Measurements from ENCODE around the gene BCL2L1. TPM values are rescaled to one million over a fixed set of nuclear protein-coding genes. Genes with fewer than 3 reads are reported as not detected.
A peak's percentile ranks its signal among the peaks of the same experiment; 100 is the strongest.

BCL2L1 gene
- polyA plus RNA-seq, 1 donor: 29.8 TPM

DNA sequence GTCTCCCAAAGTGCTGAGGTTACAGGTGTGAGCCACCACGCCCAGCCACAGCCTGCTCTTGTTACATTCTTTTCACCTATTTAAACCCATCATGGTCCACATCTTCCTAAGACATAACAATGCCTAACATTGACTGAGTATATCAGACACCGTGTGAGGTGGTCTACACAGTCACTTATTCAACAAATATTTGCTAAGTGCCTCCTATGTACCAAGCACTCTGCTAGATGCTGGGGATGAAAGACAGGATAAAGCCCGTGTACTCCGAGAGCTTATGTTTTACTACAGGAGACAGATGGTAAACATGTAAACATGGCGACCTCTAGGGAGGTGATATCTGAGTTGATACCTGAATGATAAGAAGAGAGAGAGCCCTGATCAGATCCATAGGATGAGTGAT is 12.7 kb downstream of the BCL2L1 start:
- no peak for DNase-seq (ENCODE audit: low read depth)

DNA sequence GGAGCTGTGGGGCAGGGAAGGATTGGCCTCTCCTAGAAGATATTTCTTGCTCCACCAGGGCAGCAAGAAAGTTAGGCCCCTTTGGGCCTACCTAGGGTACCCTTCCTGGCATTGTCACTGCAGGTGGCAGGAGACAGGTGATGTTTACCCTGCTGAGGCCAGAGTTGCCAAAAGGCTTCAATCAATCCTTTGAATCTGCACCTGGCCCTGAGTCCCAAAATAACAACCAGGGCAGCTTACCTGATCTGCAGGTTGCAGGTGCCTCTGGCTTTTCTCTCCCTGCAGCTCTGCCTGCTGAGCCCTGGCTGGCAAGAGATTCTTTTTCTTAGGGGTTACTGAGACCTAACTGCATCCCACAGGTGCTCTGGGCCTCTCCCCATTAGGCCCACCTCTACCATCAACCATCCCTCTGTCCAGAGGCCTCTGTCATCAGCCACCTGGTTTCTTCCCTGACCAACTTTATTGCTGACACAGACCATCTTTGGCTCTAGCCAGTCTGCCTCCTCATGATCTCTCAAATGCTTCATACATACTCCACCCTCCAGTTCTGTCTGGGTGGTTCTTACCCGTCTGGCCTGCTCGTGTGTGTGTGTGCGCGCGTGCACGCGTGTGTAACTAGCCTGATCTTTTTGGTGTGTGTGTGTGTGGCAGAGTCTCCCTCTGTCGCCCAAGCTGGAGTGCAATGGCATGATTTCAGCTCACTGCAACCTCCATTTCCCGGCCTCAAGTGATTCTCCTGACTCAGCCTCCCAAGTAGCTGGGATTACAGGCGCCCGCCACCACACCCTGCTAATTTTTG is 13.7 kb downstream of the BCL2L1 start:
- no peak for DNase-seq (ENCODE audit: low read depth)

DNA sequence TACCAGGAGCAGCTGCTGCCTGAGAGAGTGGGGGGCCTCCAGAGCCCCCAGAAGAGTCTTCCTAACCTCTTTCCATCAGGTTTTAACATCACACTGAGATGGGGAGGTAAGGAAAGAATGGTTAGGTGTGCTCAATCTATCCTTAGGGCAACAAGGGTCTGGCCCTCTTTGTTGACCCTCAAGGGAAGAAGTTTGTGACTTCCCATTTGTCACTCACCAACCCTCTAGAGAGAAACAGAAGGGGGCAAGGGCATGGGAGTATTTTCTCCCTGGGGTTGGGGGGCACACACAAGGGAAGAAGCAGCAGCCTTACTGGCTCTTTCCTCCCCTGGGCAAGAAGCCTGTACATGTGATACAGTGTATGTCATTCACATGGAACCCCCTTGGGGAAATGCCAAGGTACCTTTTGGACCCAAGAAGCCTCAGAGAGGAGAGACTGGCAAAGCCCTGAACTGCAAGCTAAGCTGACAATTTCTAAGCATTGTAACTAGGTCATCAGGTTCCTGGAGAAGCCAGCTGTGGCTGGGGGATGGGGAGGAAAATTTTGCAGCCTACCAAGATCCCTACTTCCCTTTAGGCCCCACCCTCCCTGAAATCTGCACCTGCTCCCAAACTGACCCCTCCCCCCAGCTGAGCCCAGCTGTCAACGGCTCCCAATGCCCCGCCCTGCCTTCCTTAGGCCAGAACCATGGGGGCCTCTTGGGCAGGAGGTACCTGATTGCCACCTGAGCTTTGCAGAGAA is 14.5 kb downstream of the BCL2L1 start:
- no peak for DNase-seq (ENCODE audit: low read depth)

DNA sequence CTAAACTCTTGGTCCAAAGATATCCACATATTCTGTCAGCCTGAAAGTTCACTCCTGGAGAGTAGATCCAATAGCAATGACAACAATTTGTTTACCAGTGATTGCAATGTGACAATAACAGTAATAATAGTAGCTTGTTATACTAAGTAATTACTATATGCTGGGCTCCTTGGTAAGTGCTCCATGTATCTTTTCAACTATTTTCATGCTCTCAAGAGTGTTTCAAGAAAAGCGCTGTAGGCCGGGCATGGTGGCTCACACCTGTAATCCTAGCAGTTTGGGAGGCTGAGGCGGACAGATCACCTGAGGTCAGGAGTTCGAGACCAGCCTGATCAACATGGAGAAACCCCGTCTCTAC is 15.4 kb downstream of the BCL2L1 start:
- DNase-seq (ENCODE audit: low read depth): no peak

DNA sequence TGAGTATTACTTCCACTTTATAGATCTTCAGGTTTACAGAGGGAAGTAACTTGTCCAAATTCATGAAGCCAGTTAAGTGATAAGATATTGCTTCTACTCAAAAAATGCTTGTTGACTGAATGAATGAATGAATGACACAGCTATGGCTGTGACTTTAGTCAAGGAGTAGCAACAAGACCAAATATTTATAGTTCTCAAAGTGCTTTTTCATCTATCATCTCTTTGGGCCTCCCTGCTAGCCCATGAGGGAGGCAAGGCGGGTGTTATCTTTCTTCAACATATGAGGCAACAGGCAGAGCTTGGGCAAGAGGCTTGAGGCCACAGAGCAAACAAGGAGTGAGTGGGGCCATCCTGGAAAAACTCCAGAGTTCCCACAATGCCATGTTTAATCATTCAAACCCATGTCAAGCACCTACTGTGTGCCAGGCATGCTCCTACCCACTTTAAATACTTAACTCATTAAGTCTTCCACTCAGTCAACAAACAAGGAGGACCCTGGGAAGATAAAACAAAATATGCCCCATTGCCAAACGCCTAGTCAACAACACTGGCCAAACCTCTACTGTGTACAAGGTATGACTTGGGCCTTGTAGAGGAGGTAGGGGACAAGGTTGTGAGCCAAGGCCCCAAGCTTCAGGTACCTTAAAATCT is 15.9 kb downstream of the BCL2L1 start:
- no peak for DNase-seq (ENCODE audit: low read depth)

DNA sequence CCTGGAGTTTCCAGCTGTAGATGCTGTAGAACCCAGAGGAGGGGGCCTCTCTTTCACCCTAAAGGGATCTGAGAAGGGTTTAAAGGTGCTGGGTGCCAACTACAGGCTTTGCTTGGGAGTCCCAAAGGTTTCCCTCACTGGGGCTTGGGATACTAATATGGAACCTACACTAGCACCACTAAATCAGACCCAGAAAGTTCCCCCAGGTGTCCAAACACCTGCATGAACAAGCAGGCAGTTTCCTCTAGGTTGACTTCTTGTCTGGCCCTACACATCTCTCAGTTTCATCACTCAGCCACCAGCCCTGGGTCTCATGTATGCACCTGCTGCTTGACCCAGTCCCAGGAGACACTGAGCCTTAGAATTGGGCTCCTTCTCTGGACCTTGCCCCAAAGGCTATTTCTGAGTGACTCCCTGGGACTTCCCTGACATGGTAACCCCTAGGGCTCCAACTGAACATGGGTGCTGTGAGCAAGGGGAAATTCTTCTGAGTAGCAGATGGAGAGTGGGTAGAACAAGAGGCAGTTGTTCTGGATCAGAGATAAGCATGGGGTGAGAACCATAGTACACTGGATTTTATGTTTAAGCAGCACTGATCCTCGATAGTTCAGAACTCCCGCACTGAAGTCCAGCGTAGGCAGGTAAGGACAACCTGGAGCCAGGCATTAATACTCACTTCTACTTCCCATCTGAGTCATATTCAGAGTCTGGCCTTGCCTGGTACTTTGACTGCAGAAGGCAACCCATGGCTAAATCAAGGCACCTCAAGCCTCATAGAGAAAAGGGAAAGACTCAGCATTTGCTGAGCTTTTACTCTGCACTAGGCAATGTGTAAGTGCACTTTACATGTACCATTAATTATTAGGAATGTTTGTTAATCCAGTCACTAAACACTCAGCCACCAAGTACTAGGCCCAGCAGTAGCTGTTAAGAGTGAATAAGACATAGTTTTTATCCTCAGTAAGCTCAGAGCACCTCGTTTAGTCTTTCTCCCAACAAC is 16.8 kb downstream of the BCL2L1 start:
- DNase-seq (ENCODE audit: low read depth): no peak

DNA sequence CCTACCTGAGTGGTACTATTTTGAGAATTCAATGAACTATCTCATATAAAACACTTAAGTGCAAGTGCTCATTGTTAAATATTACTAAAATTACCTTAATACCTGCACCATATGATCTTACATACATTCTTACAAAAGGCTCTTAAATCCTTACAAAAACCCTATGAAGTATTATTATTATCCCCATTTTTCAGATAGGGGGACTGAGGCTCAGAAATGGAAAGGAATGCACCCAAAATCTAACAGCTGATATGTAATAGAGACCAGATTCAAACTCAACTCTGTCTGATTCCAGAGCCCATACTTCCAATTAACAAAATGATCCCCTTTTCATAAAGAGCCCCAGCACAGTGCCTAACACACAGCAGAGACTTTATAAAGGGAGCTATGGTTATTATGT is 17.5 kb downstream of the BCL2L1 start:
- DNase-seq (ENCODE audit: low read depth): no peak

DNA sequence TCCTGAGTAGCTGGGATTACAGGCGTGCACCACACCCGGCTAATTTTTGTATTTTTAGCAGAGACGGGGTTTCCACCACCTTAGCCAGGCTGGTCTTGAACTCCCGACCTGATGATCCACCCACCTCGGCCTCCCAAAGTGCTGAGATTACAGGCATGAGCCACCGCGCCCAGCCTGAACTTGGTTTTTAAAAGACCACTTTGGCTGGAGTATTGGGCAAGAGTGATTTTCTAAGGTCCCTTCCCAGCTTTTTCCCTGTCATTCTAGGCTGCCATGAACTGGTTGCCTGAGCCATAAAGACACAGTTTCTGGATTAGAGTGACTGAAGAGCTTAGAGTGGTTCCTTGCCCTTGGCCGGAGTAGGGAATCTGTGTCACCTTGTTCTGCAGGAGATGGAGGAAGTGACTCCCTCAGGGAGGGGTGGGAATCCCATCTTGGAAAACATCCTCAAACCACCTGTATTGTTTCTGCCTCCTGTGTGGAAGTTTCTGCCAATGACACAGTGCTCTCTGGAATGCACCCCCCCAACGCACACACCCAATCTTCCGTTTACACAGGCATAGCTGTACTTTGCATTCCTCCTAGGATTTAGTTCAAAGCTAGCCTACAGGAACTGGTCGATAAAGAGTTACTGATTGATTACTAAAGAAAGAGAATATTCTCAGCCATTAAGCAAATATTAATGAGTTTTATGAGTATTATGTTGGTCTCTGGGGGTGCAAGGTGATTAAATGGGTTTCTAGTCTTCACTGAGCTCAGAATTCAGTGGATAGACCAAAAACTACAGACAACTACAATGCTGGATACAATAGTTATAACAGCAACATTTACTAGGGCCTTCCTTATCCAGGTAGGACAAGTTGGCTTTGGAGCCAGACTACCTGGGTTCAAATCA is 18.2 kb downstream of the BCL2L1 start:
- no peak for DNase-seq (ENCODE audit: low read depth)

DNA sequence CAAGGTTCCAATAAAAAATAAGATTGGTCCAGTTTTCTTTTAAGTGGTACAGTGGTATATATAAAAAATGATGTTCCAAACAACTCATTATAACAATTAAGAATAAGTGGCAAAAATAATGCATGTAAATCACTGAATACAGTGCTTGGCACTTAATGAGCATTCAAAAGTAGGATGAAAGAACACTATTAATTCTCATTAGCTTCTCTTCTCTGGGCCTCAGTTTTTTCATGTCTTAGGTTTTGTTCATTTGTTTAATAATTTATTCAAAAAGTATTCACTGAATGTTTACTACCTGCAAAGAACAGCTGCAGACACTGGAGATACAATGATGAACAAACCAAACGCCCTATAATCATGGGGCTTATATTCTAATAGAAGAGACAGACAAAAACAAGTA is 21.1 kb downstream of the BCL2L1 start:
- no peak for DNase-seq (ENCODE audit: low read depth)

DNA sequence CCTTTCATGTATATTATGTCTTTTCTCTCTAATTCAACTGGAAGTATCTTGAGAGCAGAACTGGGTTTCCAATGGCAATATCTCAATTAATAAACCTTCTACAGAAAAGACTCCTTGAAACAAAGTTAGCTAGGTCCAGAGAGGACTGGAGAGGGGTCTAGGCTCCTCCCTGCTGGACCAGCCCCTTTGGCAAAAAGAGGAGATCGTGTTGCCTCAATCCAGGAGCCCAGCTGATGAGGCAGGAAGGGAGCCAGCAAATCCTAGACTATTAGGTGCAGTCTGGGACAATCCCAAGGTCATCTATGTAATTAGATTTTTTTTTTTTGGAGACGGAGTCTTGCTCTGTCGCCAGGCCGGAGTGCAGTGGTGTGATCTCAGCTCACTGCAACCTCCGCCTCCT is 21.9 kb downstream of the BCL2L1 start:
- DNase-seq (ENCODE audit: low read depth): no peak

DNA sequence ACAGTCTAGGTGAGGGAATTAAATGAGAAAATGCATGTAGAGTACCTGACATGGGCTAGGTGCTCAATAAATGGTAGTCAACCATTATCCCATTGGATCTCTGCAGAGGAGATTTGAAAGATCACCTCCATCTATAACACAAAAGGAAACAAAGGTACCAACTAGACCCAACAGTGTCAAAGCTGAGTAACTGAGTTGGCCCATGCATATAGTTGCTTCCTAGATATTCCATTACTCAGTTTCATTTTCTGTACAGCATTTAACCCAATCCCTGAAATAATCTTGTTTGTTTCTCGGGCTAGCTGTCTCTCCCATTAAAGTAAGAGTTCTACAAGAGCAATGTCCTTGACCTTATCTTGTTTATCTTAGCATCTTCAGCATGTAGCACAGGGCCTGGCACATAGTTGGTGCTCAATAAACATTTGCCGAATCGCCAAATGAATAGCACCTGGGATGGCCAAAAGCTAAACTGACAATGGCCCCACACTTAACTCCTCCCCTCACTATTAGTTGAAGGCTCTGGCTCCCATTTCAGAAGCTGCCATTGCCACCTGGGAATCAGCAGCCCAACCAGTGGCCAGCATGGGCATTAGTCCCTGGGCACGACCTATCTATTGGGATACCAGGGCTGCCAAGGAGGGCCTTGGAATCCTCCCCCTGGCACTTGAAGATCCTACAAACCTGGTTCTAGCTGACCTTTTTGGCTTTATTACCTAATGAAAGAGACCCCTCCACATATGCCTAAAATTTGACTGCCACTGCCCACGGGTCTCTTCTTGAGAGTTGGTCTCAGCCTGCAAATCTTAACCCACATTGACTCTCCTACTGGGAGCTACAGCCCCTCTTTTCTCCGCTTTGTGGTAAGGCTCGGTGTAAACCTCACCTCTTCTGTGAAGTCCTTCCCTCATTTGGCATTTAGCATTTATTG is 22.6 kb downstream of the BCL2L1 start:
- DNase-seq (ENCODE audit: low read depth): no peak

DNA sequence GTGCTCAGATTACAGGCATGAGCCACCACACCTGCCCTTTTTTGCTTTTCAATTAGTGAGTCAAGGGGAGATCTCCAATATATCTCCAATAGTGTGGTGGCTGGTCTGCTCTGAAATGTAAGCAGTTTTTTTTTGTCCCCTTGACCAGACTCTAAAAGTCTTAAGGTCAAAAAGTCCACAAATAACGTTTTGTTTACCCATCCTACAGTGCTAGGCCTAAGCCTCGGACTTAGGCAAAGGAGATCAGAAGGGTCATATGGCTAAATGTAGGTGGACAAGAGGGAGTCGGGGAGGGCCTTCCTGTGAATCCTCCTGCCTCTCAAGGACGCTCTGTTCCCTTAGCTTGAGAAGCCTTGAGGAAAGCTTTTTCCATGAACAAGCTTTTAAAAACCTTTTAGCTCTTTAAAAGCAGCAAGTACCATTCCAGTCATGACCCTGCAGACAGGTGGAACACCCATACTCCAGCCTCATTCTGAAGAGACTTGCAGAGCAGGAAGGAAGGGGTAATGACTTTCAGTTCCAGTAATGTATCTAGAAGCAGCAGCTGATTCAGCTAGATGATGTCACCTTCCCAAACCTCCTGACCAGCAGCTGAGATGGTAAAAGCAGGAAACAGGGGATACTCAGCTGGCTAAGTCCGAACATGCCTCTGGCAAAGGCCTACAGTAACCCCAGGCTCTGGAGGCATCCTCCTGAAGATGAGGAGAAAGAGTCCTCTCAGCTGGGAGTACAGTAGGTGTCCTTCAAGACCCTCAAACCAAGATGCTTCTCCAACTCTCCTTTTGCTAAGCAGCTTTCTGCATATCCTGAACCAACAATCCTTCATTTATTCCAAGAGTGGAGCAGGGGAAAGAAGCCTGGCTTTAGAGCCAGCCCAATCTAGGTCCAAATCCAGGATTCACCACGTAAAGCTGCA is 23.6 kb downstream of the BCL2L1 start:
- DNase-seq (ENCODE audit: low read depth): peak; percentile 75

DNA sequence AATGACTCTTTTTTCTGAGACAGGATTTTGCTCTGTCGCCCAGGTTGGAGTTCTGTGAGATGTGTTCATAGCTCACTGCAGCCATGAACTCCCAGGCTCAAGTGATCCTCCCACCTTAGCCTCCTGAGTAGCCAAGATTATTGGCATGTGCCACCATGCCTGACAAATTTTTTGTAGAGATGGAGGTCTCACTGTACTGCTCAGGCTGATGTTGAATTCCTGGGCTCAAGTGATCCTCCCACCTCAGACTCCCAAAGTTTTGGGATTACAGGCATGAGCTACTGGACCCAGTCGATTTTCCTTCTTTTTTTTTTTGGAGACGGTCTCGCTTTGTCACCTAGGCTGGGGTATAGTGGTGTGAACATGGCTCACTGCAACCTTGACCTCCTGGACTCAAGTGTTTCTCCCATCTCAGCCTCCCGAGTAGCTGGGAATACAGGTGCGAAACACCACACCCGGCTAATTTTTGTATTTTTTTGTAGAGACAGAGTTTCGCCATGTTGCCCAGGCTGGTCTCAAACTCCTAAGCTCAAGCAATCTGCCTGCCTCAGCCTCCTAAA is 24.3 kb downstream of the BCL2L1 start:
- DNase-seq (ENCODE audit: low read depth): no peak

DNA sequence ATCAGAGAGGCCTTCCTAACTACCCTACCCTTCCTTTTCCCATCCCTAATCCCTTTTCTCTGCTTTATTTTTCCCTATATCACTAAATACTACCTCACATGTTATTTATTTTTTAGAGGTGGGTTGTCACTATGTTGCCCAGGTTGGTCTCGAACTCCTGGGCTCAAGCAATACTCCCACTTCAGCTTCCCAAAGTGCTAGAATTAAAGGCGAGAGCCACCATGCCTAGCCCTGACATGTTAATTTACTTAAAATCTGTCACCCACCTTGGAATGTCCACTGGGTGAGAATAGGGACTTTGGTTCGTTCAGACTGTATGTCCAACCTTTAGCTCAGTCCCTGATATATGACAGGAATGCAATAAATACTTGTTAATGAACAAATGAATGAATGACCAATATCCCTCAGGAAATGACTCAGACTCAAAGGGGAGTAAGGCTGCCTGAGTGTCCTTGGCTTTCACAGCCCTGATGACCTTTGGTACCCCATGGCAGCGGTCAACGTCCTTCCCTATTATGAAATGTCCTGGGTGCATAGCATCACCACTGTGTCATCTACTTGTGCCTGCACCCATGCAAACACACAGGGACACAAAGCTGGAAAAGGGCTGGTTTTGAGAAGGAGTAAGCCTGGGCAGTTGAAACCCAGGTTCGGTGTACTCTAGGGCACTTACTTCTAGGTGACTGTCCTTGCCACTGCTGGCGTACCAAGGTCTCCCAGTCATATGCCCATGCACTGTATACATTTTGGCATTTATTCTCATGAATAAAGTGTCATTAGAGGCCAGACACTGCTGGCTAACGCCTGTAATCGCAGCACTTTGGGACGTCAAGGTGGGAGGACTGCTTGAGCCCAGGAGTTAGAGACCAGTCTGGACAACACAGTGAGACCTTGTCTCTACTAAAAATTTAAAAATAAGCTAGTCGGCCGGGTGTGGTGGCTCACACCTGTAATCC is 26.5 kb downstream of the BCL2L1 start:
- DNase-seq (ENCODE audit: low read depth): no peak

DNA sequence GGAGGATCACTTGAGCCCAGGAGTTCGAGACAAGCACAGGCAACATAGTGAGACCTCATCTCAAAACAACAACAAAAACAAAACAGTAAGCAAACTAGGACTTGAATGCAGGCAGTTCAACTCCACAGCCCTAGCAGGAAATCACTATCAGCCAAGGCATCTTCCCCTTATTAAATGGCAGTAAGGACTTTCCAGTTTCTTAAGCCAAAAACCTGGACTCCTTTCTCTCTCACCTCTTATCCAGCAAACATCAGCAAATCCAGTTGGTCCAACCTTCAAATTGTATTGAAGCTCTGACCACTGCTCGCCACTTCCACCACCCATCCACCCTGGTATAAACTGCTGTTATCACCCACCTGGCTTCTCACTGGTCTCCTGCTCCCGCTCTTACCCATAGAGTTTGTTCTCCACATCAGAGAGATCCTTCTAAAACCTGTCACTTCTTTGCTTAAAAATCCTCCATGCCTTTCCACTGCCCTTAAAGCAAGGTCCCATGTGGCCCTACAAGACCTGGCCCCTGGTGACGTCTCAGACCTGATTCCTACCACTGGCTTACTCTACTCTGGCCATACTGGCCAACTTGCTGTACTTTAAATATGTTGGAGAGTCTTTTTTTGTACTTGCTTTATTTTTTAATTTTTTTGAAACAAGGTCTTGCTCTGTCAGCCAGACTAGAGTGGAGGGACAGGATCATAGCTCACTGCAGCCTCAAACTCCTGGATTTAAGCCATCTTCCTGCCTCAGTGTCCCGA is 27.6 kb downstream of the BCL2L1 start:
- DNase-seq (ENCODE audit: low read depth): no peak

Data from forelimb muscle (tissue), 1 donor.